Activated CD4-positive, alpha-beta T cell treated with anti-CD3 and anti-CD28 coated beads for 36 hours (primary cell): ENCODE measurements around the gene UPK3B. TPM values are rescaled to one million over a fixed set of nuclear protein-coding genes. Genes with fewer than 3 reads are reported as not detected.
"Not testable (repeated sequence)": the region's sequence is repeated elsewhere in the genome, so short reads cannot be mapped to it uniquely, and the experiment has no call there.

Source experiments
- ATAC-seq: fragments of 200-7000 bp; cut with Tn5 transposase; one replicate; pipeline ENCODE4 v1.10.0; 2021; ENCODE audit warnings: mild to moderate bottlenecking, moderate library complexity
- CTCF ChIA-PET: fragments of 350-600 bp; sonication (Branson Sonifier 250); formaldehyde crosslinking; loops from one replicate; lab custom pipeline; 2021; ENCODE audit warnings: antibody characterized with exemption; lab: Charles Lee
- POLR2A ChIA-PET: fragments of 350-600 bp; sonication (Branson Sonifier 250); formaldehyde crosslinking; loops from one replicate; lab custom pipeline; 2021; ENCODE audit warnings: antibody characterized with exemption, inconsistent platforms; lab: Charles Lee
- DNase-seq: peaks from one replicate; pipeline ENCODE4 v3.0.0-alpha.2; 2020
- H3K27ac Mint-ChIP-seq: one replicate; pipeline ENCODE4 v1.8.0; 2021; ENCODE audit warnings: mixed read lengths
- H3K27me3 Mint-ChIP-seq: one replicate; pipeline ENCODE4 v1.8.0; 2021; ENCODE audit warnings: mixed read lengths
- H3K36me3 Mint-ChIP-seq: one replicate; pipeline ENCODE4 v1.8.0; 2021; ENCODE audit warnings: low read depth, mixed read lengths
- H3K4me1 Mint-ChIP-seq: one replicate; pipeline ENCODE4 v1.8.0; 2021; ENCODE audit warnings: mixed read lengths
- H3K4me3 Mint-ChIP-seq: one replicate; pipeline ENCODE4 v1.8.0; 2021; ENCODE audit warnings: mild to moderate bottlenecking, moderate library complexity, mixed read lengths
- H3K9me3 Mint-ChIP-seq: one replicate; pipeline ENCODE4 v1.8.0; 2021; ENCODE audit warnings: low read depth, mixed read lengths
- intact Hi-C, 2 experiments: fragments of 100-400 bp; cut with DNase I in 1 of 2; cut with micrococcal nuclease in 1 of 2; formaldehyde crosslinking; loops; one replicate each; pipeline versions ENCODE4 v1.14.2 to v1.15.1; 2022 to 2024; cut with DNase I, micrococcal nuclease
- total RNA-seq, 2 experiments: library from RNA; stranded (reverse); gene quantifications; one replicate each; pipeline ENCODE4 v1.2.3, GENCODE V29; 2021

Gene UPK3B
- total RNA-seq, 2 experiments from 2014 or later = 0.46 to 1.1 TPM

- intact Hi-C loops, DNase-seq, H3K27me3 Mint-ChIP-seq, H3K9me3 Mint-ChIP-seq, H3K27ac Mint-ChIP-seq, H3K36me3 Mint-ChIP-seq, H3K4me1 Mint-ChIP-seq, POLR2A ChIA-PET, CTCF ChIA-PET, H3K4me3 Mint-ChIP-seq, ATAC-seq: not testable (repeated sequence)
Measured at GRCh38 chr7:76476742-76477474, 33.4 kb upstream of the UPK3B start.

GRCh38 chr7:76479628-76480027 lies 30.7 kb upstream of the UPK3B start:
- H3K27ac Mint-ChIP-seq = not testable (repeated sequence)

GRCh38 chr7:76480403-76481253 lies 29.7 kb upstream of the UPK3B start:
- H3K36me3 Mint-ChIP-seq = not testable (repeated sequence)

More at GRCh38 chr7:76479628-76480027, 30.7 kb upstream of the UPK3B start:
- H3K9me3 Mint-ChIP-seq, H3K4me3 Mint-ChIP-seq, H3K27me3 Mint-ChIP-seq, H3K4me1 Mint-ChIP-seq, CTCF ChIA-PET, POLR2A ChIA-PET, H3K36me3 Mint-ChIP-seq, DNase-seq, intact Hi-C loops: not testable (repeated sequence)
- peak; percentile 49 for ATAC-seq

GRCh38 chr7:76482660-76483059 lies 27.7 kb upstream of the UPK3B start:
- H3K36me3 Mint-ChIP-seq, CTCF ChIA-PET, intact Hi-C loops, H3K27me3 Mint-ChIP-seq, H3K27ac Mint-ChIP-seq, H3K9me3 Mint-ChIP-seq, POLR2A ChIA-PET, H3K4me3 Mint-ChIP-seq, DNase-seq, H3K4me1 Mint-ChIP-seq, ATAC-seq: not testable (repeated sequence)

More at GRCh38 chr7:76480403-76481253, 29.7 kb upstream of the UPK3B start:
- H3K4me1 Mint-ChIP-seq, POLR2A ChIA-PET, ATAC-seq, intact Hi-C loops, CTCF ChIA-PET, H3K9me3 Mint-ChIP-seq, H3K27me3 Mint-ChIP-seq, DNase-seq, H3K4me3 Mint-ChIP-seq, H3K27ac Mint-ChIP-seq: not testable (repeated sequence)

- H3K36me3 Mint-ChIP-seq, H3K27me3 Mint-ChIP-seq, H3K4me1 Mint-ChIP-seq, H3K9me3 Mint-ChIP-seq, H3K4me3 Mint-ChIP-seq, POLR2A ChIA-PET, ATAC-seq, intact Hi-C loops, DNase-seq, H3K27ac Mint-ChIP-seq, CTCF ChIA-PET: not testable (repeated sequence)
Measured at GRCh38 chr7:76483081-76483480, 27.3 kb upstream of the UPK3B start.

- DNase-seq, H3K4me1 Mint-ChIP-seq, ATAC-seq, POLR2A ChIA-PET, H3K27ac Mint-ChIP-seq, H3K9me3 Mint-ChIP-seq, H3K4me3 Mint-ChIP-seq, H3K27me3 Mint-ChIP-seq, CTCF ChIA-PET, H3K36me3 Mint-ChIP-seq, intact Hi-C loops: not testable (repeated sequence)
Measured at GRCh38 chr7:76484456-76484855, 25.9 kb upstream of the UPK3B start.

- H3K27me3 Mint-ChIP-seq, CTCF ChIA-PET, H3K4me3 Mint-ChIP-seq, H3K9me3 Mint-ChIP-seq, H3K27ac Mint-ChIP-seq, H3K4me1 Mint-ChIP-seq, DNase-seq, intact Hi-C loops, POLR2A ChIA-PET, H3K36me3 Mint-ChIP-seq: not testable (repeated sequence)
- peak; percentile 29 for ATAC-seq
Measured at GRCh38 chr7:76485822-76486610, 24.3 kb upstream of the UPK3B start.

GRCh38 chr7:76486618-76487017 lies 23.7 kb upstream of the UPK3B start:
- H3K4me3 Mint-ChIP-seq, intact Hi-C loops, POLR2A ChIA-PET, H3K9me3 Mint-ChIP-seq, H3K27me3 Mint-ChIP-seq, CTCF ChIA-PET, H3K4me1 Mint-ChIP-seq, H3K36me3 Mint-ChIP-seq: not testable (repeated sequence)
- peak; percentile 97 for ATAC-seq
- DNase-seq = peak; percentile 72
- H3K27ac Mint-ChIP-seq = peak overlapping the region; percentile 86

GRCh38 chr7:76487969-76488368 lies 22.4 kb upstream of the UPK3B start:
- H3K9me3 Mint-ChIP-seq, ATAC-seq, H3K4me3 Mint-ChIP-seq, DNase-seq, POLR2A ChIA-PET, H3K27ac Mint-ChIP-seq, CTCF ChIA-PET, H3K27me3 Mint-ChIP-seq, H3K4me1 Mint-ChIP-seq, intact Hi-C loops, H3K36me3 Mint-ChIP-seq: not testable (repeated sequence)

GRCh38 chr7:76492139-76492538 lies 18.2 kb upstream of the UPK3B start:
- H3K4me1 Mint-ChIP-seq, DNase-seq, ATAC-seq, H3K27me3 Mint-ChIP-seq, H3K27ac Mint-ChIP-seq, H3K4me3 Mint-ChIP-seq, CTCF ChIA-PET, intact Hi-C loops, H3K9me3 Mint-ChIP-seq, POLR2A ChIA-PET, H3K36me3 Mint-ChIP-seq: not testable (repeated sequence)

- H3K27me3 Mint-ChIP-seq, CTCF ChIA-PET, H3K9me3 Mint-ChIP-seq, POLR2A ChIA-PET, H3K27ac Mint-ChIP-seq, H3K4me1 Mint-ChIP-seq, intact Hi-C loops, ATAC-seq, H3K36me3 Mint-ChIP-seq, DNase-seq, H3K4me3 Mint-ChIP-seq: not testable (repeated sequence)
Measured at GRCh38 chr7:76495717-76496116, 14.6 kb upstream of the UPK3B start.
